NOMO-1 treated with dmso at 0.1 percent for 144 hours (cell line): ENCODE measurements around the gene PRELID1.
"Not testable (repeated sequence)": the region's sequence is repeated elsewhere in the genome, so short reads cannot be mapped to it uniquely, and the experiment has no call there.

Experiments
- DNase-seq: peaks from one replicate; lab custom pipeline; 2025; ENCODE audit not compliant: unreplicated experiment; lab: John Stamatoyannopoulos, UW

The PRELID1 gene

DNA sequence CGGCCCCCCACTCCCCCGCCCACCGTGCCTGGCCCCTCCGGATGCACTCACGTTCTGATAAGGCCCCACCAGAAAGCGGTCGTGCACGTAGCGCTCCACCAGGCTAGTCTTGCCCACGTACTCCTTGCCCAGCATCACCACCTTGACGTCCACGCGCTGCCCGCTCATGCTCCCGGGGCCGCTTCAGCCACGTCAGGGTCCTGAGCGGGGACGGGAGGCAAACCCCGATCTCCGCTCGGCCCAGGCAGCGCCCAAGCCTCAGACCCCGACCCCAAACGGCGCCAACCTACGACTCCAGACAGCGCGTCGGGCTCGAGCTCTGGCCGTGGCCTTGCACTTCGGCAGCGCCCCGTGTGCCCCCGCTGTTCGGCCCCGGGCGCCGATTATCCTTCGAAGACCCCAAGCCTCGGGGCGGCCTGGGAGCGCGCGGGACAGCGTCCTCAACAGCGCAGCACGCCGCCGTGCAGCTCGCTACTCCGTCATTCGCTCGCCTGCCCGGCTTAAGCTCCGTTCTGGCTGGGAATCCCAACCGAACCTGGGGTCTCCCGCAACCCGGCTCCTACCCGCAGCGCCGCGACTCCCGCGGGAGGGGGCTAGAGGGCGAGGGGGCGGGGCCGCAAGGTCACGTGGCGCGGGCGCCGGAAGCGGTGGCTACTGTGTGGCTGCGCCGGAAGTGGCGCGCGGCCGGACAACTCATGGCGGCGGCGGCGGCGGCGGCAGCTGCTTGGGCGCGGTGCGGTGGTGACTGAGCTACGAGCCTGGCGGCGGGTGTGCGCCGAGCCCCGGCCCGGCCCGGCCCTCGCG, at the start of gene PRELID1, which contains the start of gene RAB24:
PRELID1 (plus strand) TSS at position 679 of the 804 bp plus-strand sequence. CDS start 187 bp downstream, outside the sequence.
RAB24 (minus strand) TSS at position 599 of the 804 bp plus-strand sequence; CDS start at position 168, 431 bp downstream.
- DNase-seq = peak; percentile 58

DNA sequence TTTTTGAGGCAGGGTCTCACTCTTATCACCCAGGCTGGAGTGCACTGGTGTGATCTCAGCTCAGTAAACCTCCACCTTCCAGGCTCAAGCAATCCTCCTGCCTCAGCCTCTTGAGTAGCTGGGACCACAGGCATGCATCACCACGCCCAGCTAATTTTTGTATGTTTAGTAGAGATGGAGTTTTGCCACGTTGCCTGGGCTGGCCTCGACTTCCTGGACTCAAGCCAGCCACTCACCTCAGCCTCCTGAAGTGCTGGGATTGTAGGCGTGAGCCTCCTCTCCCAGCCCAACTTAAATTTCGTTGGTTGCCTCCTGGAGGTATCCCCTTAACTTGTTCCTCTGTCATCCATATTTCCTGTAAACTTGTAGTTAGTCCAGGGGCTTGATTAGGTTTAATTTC, 47.3 kb upstream of the PRELID1 start:
- DNase-seq = no peak

- DNase-seq = not testable (repeated sequence)
Observed at GRCh38 chr5:177258711-177259110, 44.9 kb upstream of the PRELID1 start.

- DNase-seq = no peak
Observed at GRCh38 chr5:177260961-177261360, 42.6 kb upstream of the PRELID1 start.

GRCh38 chr5:177261510-177261909, 42.1 kb upstream of the PRELID1 start:
- DNase-seq = no peak

DNA sequence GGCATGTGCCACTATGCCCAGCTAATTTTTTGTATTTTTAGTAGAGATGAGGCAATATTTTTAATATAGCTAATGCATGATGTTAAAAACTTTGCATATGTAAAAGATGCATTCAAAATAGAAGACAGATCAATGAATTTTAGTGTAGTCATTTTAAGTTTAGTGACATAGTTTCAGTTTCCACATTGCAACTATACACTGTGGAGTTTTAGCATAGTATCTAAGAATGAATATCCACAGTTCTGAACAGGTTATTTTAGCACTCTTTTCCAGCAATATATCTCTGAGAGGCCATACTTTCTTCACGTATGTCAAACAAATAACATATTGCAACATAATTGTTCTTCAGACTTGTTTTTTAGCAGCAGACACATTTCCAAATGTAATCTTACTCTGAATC, 39.4 kb upstream of the PRELID1 start:
- DNase-seq = no peak

- no peak for DNase-seq
Observed at GRCh38 chr5:177265395-177265794, 38.2 kb upstream of the PRELID1 start.

- DNase-seq = no peak
Observed at GRCh38 chr5:177269232-177269895, 34.2 kb upstream of the PRELID1 start.

DNA sequence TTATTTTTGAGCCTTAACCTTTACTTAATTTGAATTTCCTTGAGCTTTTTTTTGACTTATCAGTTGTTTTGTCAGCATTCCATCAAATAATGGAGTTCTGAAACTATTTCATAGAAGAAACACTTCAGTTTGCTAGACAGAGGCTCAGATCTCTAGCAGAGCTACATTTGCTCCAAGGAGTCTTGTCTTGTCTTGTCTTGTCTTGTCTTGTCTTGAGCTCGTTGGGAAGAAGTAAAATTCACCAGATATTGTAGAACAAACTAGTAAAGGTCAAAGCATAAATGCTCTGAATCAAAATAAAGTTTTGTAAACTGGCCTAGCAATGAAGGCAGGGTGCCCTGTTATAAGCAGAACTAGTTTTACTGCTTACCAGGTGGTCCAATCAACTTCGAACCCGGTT, 33.6 kb upstream of the PRELID1 start:
- no peak for DNase-seq

- DNase-seq = no peak
Observed at GRCh38 chr5:177270653-177271052, 32.9 kb upstream of the PRELID1 start.

DNA sequence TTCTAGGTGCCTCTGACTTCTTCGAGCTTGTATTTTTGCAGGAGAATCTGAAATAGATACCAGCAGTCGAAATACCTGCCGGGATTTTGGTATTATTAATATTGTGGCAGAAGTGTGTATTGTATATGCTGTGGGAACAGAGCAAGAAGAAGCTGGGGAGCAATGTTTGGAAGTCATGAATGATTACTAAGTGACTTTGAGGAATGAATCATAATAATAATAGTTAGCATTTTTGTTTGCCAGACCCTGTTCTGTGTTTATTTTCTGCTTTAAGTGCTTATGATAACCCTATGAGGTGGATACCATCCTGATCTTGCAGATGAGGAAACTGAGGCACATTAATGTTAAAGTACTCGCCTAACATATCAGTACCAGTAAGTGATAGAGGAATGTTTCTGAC, 32.5 kb upstream of the PRELID1 start:
- DNase-seq = no peak

- no peak for DNase-seq
Observed at GRCh38 chr5:177275883-177276282, 27.7 kb upstream of the PRELID1 start.

GRCh38 chr5:177276886-177277285, 26.7 kb upstream of the PRELID1 start:
- DNase-seq = no peak

- no peak for DNase-seq
Observed at GRCh38 chr5:177288191-177288590, 15.4 kb upstream of the PRELID1 start.

DNA sequence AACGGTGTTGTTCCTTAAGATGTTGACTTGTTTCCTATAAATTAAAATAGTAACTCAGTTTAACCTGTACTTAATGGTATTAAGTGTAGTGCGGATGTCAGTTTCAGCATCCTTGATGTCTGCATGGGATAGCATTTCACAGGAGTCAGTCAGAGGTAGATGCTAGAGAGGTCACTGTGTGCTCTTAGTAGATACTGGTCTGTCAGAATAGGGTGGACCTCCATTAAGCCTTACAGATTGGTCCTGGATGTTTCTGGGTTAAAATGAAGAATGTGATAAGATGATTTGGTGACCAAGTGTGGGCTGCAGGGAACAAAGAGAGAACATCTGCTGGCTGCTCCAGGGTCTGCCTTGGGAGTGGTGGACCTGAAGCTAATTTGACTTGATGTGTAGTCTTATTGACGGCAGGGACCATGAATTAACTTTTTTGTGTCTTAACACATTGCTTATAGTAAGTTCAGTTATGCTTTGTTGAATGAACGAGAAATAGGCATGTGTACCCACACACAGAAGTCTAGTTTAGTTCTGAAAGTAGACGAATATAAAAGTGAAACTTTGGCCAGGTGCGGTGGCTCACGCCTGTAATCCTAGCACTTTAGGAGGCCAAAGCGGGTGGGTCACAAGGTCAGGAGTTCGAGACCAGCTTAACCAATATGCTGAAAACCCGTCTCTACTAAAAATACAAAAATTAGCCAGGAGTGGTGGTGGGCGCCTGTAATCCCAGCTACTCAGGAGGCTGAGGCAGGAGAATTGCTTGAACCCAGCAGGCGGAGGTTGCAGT, 12.6 kb upstream of the PRELID1 start:
- no peak for DNase-seq

GRCh38 chr5:177291735-177292134, 11.9 kb upstream of the PRELID1 start:
- DNase-seq = no peak

DNA sequence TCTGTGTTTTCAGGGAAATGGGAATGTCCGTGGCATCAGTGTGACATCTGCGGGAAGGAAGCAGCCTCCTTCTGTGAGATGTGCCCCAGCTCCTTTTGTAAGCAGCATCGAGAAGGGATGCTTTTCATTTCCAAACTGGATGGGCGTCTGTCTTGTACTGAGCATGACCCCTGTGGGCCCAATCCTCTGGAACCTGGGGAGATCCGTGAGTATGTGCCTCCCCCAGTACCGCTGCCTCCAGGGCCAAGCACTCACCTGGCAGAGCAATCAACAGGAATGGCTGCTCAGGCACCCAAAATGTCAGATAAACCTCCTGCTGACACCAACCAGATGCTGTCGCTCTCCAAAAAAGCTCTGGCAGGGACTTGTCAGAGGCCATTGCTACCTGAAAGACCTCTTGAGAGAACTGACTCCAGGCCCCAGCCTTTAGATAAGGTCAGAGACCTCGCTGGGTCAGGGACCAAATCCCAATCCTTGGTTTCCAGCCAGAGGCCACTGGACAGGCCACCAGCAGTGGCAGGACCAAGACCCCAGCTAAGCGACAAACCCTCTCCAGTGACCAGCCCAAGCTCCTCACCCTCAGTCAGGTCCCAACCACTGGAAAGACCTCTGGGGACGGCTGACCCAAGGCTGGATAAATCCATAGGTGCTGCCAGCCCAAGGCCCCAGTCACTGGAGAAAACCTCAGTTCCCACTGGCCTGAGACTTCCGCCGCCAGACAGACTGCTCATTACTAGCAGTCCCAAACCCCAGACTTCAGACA, 9.6 kb upstream of the PRELID1 start:
- no peak for DNase-seq

GRCh38 chr5:177294632-177295031, 9.0 kb upstream of the PRELID1 start:
- DNase-seq = no peak

GRCh38 chr5:177295924-177296323, 7.7 kb upstream of the PRELID1 start:
- no peak for DNase-seq

DNA sequence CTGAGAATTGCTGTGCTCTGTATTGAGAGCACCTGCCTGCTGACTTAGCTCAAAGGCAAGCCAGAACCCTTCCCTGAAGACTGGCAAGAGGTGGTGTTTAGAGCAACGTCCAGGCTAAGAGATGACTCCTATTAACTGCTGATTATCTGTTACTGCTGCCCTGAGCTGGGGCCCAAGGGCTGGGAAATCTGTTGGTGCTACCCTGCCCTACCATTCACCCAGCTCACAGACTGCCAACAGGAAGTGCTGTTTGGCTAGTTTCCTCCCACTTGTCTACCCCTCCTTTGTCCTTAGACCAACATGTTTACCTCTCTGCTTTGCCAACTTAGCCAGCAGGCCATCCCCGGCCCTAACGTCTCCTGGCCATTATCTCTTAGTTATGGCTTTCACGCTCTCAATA, 7.0 kb upstream of the PRELID1 start:
- DNase-seq = no peak

DNA sequence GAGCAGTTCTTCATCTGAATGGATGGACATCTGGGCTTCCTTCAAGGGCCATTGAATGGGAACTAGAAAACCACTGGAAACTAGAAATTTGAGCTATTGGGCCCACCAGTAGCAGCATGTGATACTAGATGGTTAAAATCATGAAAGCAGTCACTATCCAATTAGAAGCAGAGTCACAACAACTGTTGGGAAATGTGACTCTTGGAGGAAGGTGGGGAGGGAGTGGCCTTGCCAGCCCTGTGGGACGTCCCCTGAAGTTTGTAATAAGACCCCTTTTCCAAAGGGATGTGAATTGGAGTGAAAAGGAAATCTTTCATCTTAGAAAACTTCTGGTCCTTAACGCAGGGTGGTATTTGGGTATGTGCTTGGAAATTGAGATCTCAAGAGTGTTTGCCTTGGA, 5.7 kb upstream of the PRELID1 start:
- DNase-seq = no peak
